Mesenchymal stem cell (in vitro differentiated cells and primary cell): Measurements from ENCODE around the gene PSPN. TPM values are rescaled to one million over a fixed set of nuclear protein-coding genes. Genes with fewer than 3 reads are reported as not detected.

Experiments used
- DNase-seq: peaks from one replicate; pipeline ENCODE4 v3.0.0-alpha.2; 2013
- H2AFZ ChIP-seq: one replicate; pipeline ENCODE4 v1.6.1; 2013; ENCODE audit warnings: low read depth, mild to moderate bottlenecking, control low read depth, inconsistent platforms, low read length, moderate library complexity
- H2AK5ac ChIP-seq: 2 replicates; pipeline ENCODE4 v1.6.1; 2013; ENCODE audit warnings: low read length, moderate library complexity, mild to moderate bottlenecking, inconsistent platforms; ENCODE audit not compliant: severe bottlenecking
- H2BK120ac ChIP-seq: one replicate; pipeline ENCODE4 v1.6.1; 2013; ENCODE audit warnings: low read depth, mild to moderate bottlenecking, inconsistent platforms, low read length, moderate library complexity
- H2BK12ac ChIP-seq, 2 experiments: one replicate each; pipeline ENCODE4 v1.6.1; 2013; ENCODE audit warnings: inconsistent platforms in 2 of 2, low read length in 2 of 2, mild to moderate bottlenecking in 2 of 2, moderate library complexity in 2 of 2, control low read depth in 1 of 2
- H2BK15ac ChIP-seq: one replicate; pipeline ENCODE4 v1.6.1; 2013; ENCODE audit warnings: mild to moderate bottlenecking, low read depth, inconsistent platforms; ENCODE audit not compliant: poor library complexity, severe bottlenecking
- H2BK5ac ChIP-seq: 2 replicates; pipeline ENCODE4 v1.6.1; 2013; ENCODE audit warnings: low read depth, mild to moderate bottlenecking, low read length, control low read depth, inconsistent platforms; ENCODE audit not compliant: poor library complexity, severe bottlenecking
- H3K14ac ChIP-seq, 2 experiments: one replicate each; pipeline ENCODE4 v1.6.1; 2013; ENCODE audit warnings: inconsistent platforms in 2 of 2, low read length in 2 of 2, control low read depth in 1 of 2, mild to moderate bottlenecking in 1 of 2, moderate library complexity in 1 of 2
- H3K18ac ChIP-seq, 2 experiments: one replicate each; pipeline ENCODE4 v1.6.1; 2013; ENCODE audit warnings: inconsistent platforms in 2 of 2, low read length in 2 of 2, control low read depth in 1 of 2, low read depth in 1 of 2, mild to moderate bottlenecking in 1 of 2
- H3K23ac ChIP-seq, 2 experiments: one replicate each; pipeline ENCODE4 v1.6.1; 2013; ENCODE audit warnings: inconsistent platforms in 2 of 2, low read length in 2 of 2, mild to moderate bottlenecking in 2 of 2, moderate library complexity in 2 of 2, control low read depth in 1 of 2
- H3K27ac ChIP-seq: 2 replicates; pipeline ENCODE4 v1.5.1; 2013; ENCODE audit warnings: mild to moderate bottlenecking, moderate library complexity, low read length, control low read depth, inconsistent platforms; ENCODE audit not compliant: poor library complexity, severe bottlenecking
- H3K27me3 ChIP-seq, 2 experiments: 2 replicates each; pipeline versions ENCODE4 v1.6.1 to v1.7.0; 2013; ENCODE audit warnings: low read length in 2 of 2, mild to moderate bottlenecking in 2 of 2, moderate library complexity in 2 of 2, control low read depth in 1 of 2, inconsistent platforms in 1 of 2; ENCODE audit not compliant: control insufficient read depth in 1 of 2, insufficient read depth in 1 of 2
- H3K36me3 ChIP-seq, 2 experiments: 2 replicates each; pipeline versions ENCODE4 v1.6.1 to v1.7.0; 2013; ENCODE audit warnings: low read length in 2 of 2, control low read depth in 1 of 2, inconsistent platforms in 1 of 2, low read depth in 1 of 2, mild to moderate bottlenecking in 1 of 2; ENCODE audit not compliant: insufficient read depth in 2 of 2, control insufficient read depth in 1 of 2
- H3K4ac ChIP-seq, 2 experiments: one replicate each; pipeline ENCODE4 v1.6.1; 2013; ENCODE audit warnings: inconsistent platforms in 2 of 2, low read length in 2 of 2, mild to moderate bottlenecking in 2 of 2, moderate library complexity in 2 of 2, control low read depth in 1 of 2, low read depth in 1 of 2
- H3K4me1 ChIP-seq: 2 replicates; pipeline ENCODE4 v1.6.1; 2013; ENCODE audit warnings: low read depth, low read length, control low read depth; ENCODE audit not compliant: control insufficient read depth, insufficient read depth
- H3K4me2 ChIP-seq: 2 replicates; pipeline ENCODE4 v1.6.1; 2013; ENCODE audit warnings: low read length, mild to moderate bottlenecking, inconsistent platforms; ENCODE audit not compliant: poor library complexity, severe bottlenecking
- H3K4me3 ChIP-seq, 2 experiments: 2 replicates each; pipeline versions ENCODE4 v1.5.1 to v1.7.0; 2013; ENCODE audit warnings: low read length in 2 of 2, mild to moderate bottlenecking in 2 of 2, control low read depth in 1 of 2, low read depth in 1 of 2; ENCODE audit not compliant: insufficient read depth in 1 of 2
- H3K79me1 ChIP-seq: replicated peaks from 2 replicates; pipeline ENCODE4 v1.6.1; 2013; ENCODE audit warnings: mild to moderate bottlenecking, control low read depth, low read length, inconsistent platforms; ENCODE audit not compliant: poor library complexity, severe bottlenecking
- H3K9ac ChIP-seq: 2 replicates; pipeline ENCODE4 v1.7.0; 2013; ENCODE audit warnings: mild to moderate bottlenecking, low read length, moderate library complexity
- H3K9me3 ChIP-seq: 2 replicates; pipeline ENCODE4 v1.7.0; 2013; ENCODE audit warnings: mild to moderate bottlenecking, low read length; ENCODE audit not compliant: control insufficient read depth
- H4K8ac ChIP-seq: one replicate; pipeline ENCODE4 v1.6.1; 2013; ENCODE audit warnings: inconsistent platforms, mild to moderate bottlenecking, low read length, moderate library complexity
- H4K91ac ChIP-seq: one replicate; pipeline ENCODE4 v1.6.1; 2013; ENCODE audit warnings: mild to moderate bottlenecking, low read length, inconsistent platforms
- WGBS: methylation state at CpG from one replicate; pipeline ENCODE4 v1.1.7; 2013; ENCODE audit warnings: mixed read lengths; 5-methylcytosine and 5-hydroxymethylcytosine counted together
- small RNA-seq: library from polyadenylated mRNA; stranded (forward); fragments of <200 nt; extraction: miRNeasy Mini kit (QIAGEN cat#:217004); gene quantifications from one replicate; pipeline ENCODE3, GENCODE V24; 2013; ENCODE audit warnings: low read depth

Gene PSPN

DNA sequence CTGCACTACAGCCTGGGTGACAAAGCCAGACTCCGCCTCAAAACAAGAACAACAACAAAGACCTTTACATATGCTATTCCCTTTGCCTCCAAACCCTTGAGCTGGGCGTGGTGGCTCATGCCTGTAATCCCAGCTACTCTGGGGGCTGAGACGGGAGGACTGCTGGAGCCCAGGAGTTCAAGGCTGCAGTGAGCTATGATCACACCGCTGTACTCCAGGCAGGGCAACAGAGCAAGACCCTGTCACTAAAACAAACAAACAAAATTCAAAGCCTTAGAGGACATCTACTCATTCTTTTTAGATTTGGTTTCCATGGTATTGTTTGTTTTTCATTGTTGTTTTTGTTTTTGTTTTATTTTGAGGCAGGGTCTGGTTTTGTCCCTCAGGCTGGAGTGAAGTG, 50.1 kb downstream of the PSPN start:
- Histone ChIP-seq H3K4me3 (no peak overlapping the region), H2AK5ac (no peak overlapping the region), H3K4ac (no peak overlapping the region), H3K4me2 (no peak overlapping the region), H2AFZ (no peak overlapping the region), H3K23ac (no peak overlapping the region), H3K9me3 (no peaks in the 10 kb centered on the region), H3K27me3 (peaks cover 8 to 52% of the 10 kb centered on the region in 2 experiments), H3K36me3 (no peaks in the 10 kb centered on the region), H3K27ac (no peak overlapping the region), H2BK120ac (no peak overlapping the region), H4K8ac (no peak overlapping the region), H3K9ac (no peak overlapping the region), H2BK5ac (no peak overlapping the region), H3K4me1 (no peaks in the 10 kb centered on the region), H2BK15ac (no peak overlapping the region), H2BK12ac (no peak overlapping the region), H3K14ac (no peak overlapping the region), H3K18ac (no peak overlapping the region), H3K79me1 (no peaks in the 10 kb centered on the region), H4K91ac (no peak overlapping the region)
- no peak for DNase-seq
- WGBS: 65% methylated on average over 3 of the region's 4 CpGs

Small RNAs within 50 kb of the gene (small RNA-seq; reads per million reads assigned to genes)
- gene MIR6790 (not detected), gene MIR6885 (not detected)
